ENCODE measurements around the gene PLGRKT.
"Not testable (repeated sequence)": the region's sequence is repeated elsewhere in the genome, so short reads cannot be mapped to it uniquely, and the experiment has no call there.

GRCh38 chr9:5432890-5433289 lies 4.8 kb downstream of the PLGRKT start:
- not testable (repeated sequence) for TF ChIP-seq CTCF (conservative IDR thresholded peaks at IDR 0.05; ENCODE audit: low read depth, low read length); EZH2 (IDR thresholded peaks at IDR 0.05; ENCODE audit: borderline replicate concordance, low read depth, low read length, poor library complexity, severe bottlenecking)
